ENCODE data around the gene THOC7. TPM values are rescaled to one million over a fixed set of nuclear protein-coding genes. Genes with fewer than 3 reads are reported as not detected.

The THOC7 gene
- total RNA-seq, 4 donors from 2014 or later = 61.4 to 84.4 (median 81.1) TPM

DNA sequence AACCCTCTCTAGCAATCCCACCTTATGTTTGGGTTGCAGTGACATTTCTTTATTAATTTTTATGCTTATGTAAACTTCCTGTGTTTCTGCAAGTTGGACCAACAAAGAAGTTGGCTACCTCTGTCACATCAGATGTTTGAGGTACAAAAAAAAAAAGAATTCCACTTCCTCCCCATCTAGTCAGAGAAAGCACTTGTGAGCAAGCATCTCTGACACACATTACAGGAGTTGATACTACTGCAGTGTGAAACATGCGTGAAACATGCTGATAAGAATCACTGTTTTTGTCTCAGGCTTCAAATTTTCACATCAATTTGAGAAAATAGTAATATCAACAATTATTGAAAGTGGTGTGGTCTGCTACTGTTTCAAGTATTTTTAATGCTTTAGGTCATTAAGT, 47.3 kb upstream of the THOC7 start:
- TF ChIP-seq POLR2A (IDR thresholded peaks at IDR 0.05) = no peak
- TF ChIP-seq CTCF (IDR thresholded peaks at IDR 0.05) = no peak
- no peak for TF ChIP-seq POLR2AphosphoS5 (IDR thresholded peaks at IDR 0.05)
- TF ChIP-seq EP300 (IDR thresholded peaks at IDR 0.05) = no peak
- Histone ChIP-seq H3K4me1 (peaks cover 3 to 34% (median 9%) of the 10 kb centered on the region in 3 donors), H3K27ac (peak overlapping the region in 3 of 4 donors; percentile 90 to 100 (median 100)), H3K27me3 (no peaks in the 10 kb centered on the region), H3K4me3 (peak overlapping the region in 1 of 2 donors; percentile 59), H3K9me3 (no peaks in the 10 kb centered on the region), H3K36me3 (peaks cover 0 to 5% of the 10 kb centered on the region in 2 donors)
- ATAC-seq = no peak
- 33 to 40% methylated on average over 1 of the region's 1 CpG for WGBS, 2 donors (ENCODE audit: low coverage in 1 of 2)

DNA sequence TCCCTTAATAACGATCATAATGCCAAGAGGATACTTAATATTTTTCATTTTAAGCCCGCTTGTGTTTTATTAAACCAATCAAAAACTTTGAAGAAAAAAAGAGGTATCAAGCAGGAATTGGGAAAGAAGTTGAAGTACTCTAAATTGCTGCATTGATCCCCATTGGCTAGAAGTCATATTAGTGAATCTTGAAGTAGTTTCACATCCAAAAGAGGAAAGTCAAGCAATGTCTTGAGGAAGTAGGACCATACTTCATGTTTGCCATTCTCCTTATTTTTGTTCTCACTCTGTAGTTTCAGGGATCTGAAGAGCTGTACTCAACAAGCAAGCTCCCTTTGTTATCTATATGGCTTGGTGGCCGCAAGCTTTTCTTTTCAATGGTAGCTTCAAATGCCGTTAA, 46.4 kb upstream of the THOC7 start:
- TF ChIP-seq POLR2A (IDR thresholded peaks at IDR 0.05) = no peak
- no peak for TF ChIP-seq POLR2AphosphoS5 (IDR thresholded peaks at IDR 0.05)
- WGBS, 2 donors (ENCODE audit: low coverage in 1 of 2) = 88 to 100% methylated on average over 4 of the region's 4 CpGs
- no peaks in the 10 kb centered on the region for H3K27me3 ChIP-seq
- H3K9me3 ChIP-seq = no peaks in the 10 kb centered on the region
- H3K4me1 ChIP-seq = peaks cover 3 to 32% (median 9%) of the 10 kb centered on the region in 3 donors
- H3K27ac ChIP-seq = no peak overlapping the region
- ATAC-seq = no peak
- no peak overlapping the region for H3K4me3 ChIP-seq
- H3K36me3 ChIP-seq = peaks cover 0 to 5% of the 10 kb centered on the region in 2 donors

DNA sequence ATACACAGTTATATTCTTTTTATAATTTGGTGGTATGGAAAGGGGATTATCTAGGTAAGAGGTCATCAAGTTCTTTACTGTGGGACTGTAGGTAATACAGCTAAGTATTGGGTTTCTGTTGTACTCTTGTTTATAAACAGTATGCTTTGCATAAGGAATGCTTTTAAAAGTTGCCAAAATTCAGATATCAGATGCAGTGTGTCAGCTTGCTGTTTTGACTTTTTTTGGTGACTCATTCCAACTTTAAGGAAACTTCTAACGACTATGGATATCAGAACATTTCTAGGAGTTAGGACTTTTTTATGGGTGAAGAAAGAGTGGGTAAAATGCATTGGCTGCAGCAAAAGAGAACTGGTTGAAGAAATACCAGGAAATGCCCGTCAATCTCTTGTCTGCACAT, 45.8 kb upstream of the THOC7 start:
- WGBS, 2 donors (ENCODE audit: low coverage in 1 of 2) = 74 to 92% methylated on average over 2 of the region's 2 CpGs
- Histone ChIP-seq H3K27ac (no peak overlapping the region), H3K36me3 (peaks cover 0 to 11% of the 10 kb centered on the region in 2 donors), H3K4me3 (no peak overlapping the region), H3K9me3 (no peaks in the 10 kb centered on the region), H3K4me1 (peaks cover 3 to 26% (median 6%) of the 10 kb centered on the region in 3 donors), H3K27me3 (no peaks in the 10 kb centered on the region)
- TF ChIP-seq POLR2A (IDR thresholded peaks at IDR 0.05) (no peak), CTCF (IDR thresholded peaks at IDR 0.05) (no peak), POLR2AphosphoS5 (IDR thresholded peaks at IDR 0.05) (no peak), EP300 (IDR thresholded peaks at IDR 0.05) (no peak)
- no peak for ATAC-seq

GRCh38 chr3:63908776-63909175, 45.2 kb upstream of the THOC7 start:
- H3K27me3 ChIP-seq = no peaks in the 10 kb centered on the region
- H3K27ac ChIP-seq = no peak overlapping the region
- TF ChIP-seq EP300 (IDR thresholded peaks at IDR 0.05) (no peak), CTCF (IDR thresholded peaks at IDR 0.05) (no peak), POLR2A (IDR thresholded peaks at IDR 0.05) (no peak), POLR2AphosphoS5 (IDR thresholded peaks at IDR 0.05) (no peak)
- ATAC-seq = no peak
- WGBS, 2 donors (ENCODE audit: low coverage in 1 of 2) = 100% methylated on average over 1 of the region's 1 CpG
- H3K36me3 ChIP-seq = peaks cover 0 to 11% of the 10 kb centered on the region in 2 donors
- H3K4me1 ChIP-seq = peaks cover 0 to 19% (median 3%) of the 10 kb centered on the region in 3 donors
- H3K4me3 ChIP-seq = no peak overlapping the region
- H3K9me3 ChIP-seq = no peaks in the 10 kb centered on the region

GRCh38 chr3:63908081-63908736, 44.6 kb upstream of the THOC7 start:
- peaks cover 0 to 14% (median 0%) of the 10 kb centered on the region in 3 donors for H3K4me1 ChIP-seq
- no peaks in the 10 kb centered on the region for H3K27me3 ChIP-seq
- TF ChIP-seq CTCF (IDR thresholded peaks at IDR 0.05) = peak in 2 of 4 experiments; percentile 13 to 32
- no peak for TF ChIP-seq POLR2AphosphoS5 (IDR thresholded peaks at IDR 0.05)
- no peak overlapping the region for H3K27ac ChIP-seq
- peaks cover 0 to 11% of the 10 kb centered on the region in 2 donors for H3K36me3 ChIP-seq
- H3K9me3 ChIP-seq = no peaks in the 10 kb centered on the region
- H3K4me3 ChIP-seq = no peak overlapping the region
- 35 to 38% methylated on average over 2 of the region's 2 CpGs for WGBS, 2 donors (ENCODE audit: low coverage in 1 of 2)
- no peak for ATAC-seq

Data from gastroesophageal sphincter (tissue), 4 donors.